ENCODE results near the gene MYADML2. TPM values are rescaled to one million over a fixed set of nuclear protein-coding genes. Genes with fewer than 3 reads are reported as not detected.
"Not testable (repeated sequence)": the region's sequence is repeated elsewhere in the genome, so short reads cannot be mapped to it uniquely, and the experiment has no call there.

Gene MYADML2
- total RNA-seq, 1 donor from 2014 or later = not detected

DNA sequence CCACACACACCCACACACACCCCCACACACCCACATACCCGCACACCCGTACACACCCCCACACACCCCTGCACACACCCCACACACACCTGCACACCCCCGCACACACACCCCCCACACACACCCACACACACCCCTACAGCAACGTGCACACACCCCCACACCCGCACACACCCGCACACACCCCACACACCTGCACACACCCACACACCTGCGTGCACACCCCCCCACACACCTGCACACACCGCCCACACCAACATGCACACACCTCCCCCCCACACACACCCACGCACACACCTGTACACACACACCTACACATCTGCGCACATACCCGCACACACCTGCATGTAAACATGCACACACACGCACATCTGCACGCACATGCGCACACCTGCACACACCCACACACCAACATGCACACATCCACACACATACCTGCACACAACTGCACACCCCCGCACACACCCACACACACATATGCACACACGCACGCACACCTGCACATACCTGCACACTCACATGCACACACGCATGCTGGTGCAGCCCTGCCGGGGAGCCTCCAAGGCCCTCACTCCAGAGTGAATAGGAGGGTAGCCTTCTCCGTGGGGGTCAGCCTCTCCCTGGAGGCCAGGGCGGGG, 37.9 kb upstream of the MYADML2 start:
- Mint-ChIP-seq H3K4me1 (ENCODE audit: low read depth) (peaks cover 7% of the 10 kb centered on the region), H3K27ac (no peak overlapping the region), H3K4me3 (ENCODE audit: low read depth) (no peak overlapping the region), H3K36me3 (ENCODE audit: low read depth) (peaks cover 28% of the 10 kb centered on the region), H3K27me3 (ENCODE audit: low read depth) (no peaks in the 10 kb centered on the region), H3K9me3 (no peaks in the 10 kb centered on the region)
- intact Hi-C loops (cut with micrococcal nuclease) = no loop called here
- no peak for DNase-seq (ENCODE audit: low spot score)

DNA sequence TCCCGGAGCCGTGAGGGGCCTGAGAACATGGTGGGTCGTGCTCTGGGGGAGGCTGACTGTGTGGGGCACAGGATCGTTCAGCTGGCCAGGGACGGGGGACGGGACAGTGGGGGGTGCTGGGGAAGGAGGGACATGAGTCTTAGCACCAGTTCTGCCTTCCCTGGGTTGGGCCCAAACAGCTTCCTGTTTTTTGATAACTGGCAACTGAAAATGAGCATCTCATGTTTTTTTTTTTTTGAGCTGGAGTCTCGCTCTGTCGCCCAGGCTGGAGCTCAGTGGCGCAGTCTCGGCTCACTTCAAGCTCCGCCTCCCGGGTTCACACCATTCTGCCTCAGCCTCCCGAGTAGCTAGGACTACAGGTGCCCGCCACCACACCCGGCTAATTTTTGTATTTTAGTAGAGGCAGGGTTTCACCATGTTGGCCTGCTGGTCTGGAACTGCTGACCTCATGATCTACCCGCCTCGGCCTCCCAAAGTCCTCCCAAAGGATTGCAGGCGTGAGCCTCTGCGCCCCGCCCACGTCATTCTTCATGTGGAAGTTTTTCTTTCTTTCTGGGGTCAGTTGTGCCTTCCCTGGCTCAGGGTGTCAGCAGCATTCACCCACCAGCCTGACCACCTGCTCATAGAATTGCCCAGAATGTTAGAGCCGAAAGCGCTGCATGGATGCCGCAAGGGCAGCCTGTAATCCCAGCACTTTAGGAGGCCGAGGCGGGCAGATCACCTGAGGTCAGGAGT, 36.8 kb upstream of the MYADML2 start:
- intact Hi-C loops (cut with micrococcal nuclease) = no loop called here
- no peak overlapping the region for H3K4me3 Mint-ChIP-seq (ENCODE audit: low read depth)
- DNase-seq (ENCODE audit: low spot score) = no peak
- H3K4me1 Mint-ChIP-seq (ENCODE audit: low read depth) = peaks cover 13% of the 10 kb centered on the region
- no peaks in the 10 kb centered on the region for H3K27me3 Mint-ChIP-seq (ENCODE audit: low read depth)
- H3K9me3 Mint-ChIP-seq = no peaks in the 10 kb centered on the region
- peaks cover 36% of the 10 kb centered on the region for H3K36me3 Mint-ChIP-seq (ENCODE audit: low read depth)
- H3K27ac Mint-ChIP-seq = no peak overlapping the region

DNA sequence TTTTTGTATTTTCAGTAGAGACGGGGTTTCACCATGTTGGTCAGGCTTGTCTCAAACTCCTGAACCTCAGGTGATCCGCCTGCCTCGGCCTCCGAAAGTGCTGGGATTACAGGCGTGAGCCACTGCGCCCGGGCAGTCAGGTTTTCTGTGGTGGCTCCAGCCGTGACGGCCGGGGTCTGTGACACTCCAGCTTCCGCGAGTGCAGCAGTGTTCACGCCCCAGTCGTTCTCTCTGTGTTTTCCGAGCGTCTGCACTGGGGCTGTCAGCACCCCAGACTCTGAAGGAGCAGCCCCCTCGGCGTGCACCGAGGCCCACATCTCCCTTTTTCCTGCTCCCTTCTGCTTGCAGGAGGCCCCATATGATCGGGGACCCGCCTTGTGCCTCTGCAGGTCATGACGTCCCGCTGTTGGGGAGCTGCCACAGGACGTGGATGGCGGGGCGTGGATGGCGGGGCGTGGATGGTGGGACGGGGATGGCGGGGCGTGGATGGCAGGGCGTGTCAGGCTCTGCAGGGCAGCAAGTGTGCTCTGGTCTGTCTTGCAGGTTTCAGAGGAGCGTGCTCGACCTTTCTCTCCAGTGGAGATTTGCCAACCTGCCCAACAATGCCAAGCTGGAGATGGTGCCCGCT, 36.1 kb upstream of the MYADML2 start:
- no peak overlapping the region for H3K27ac Mint-ChIP-seq
- no peak for DNase-seq (ENCODE audit: low spot score)
- intact Hi-C loops (cut with micrococcal nuclease) = no loop called here
- H3K36me3 Mint-ChIP-seq (ENCODE audit: low read depth) = peaks cover 36% of the 10 kb centered on the region
- no peaks in the 10 kb centered on the region for H3K9me3 Mint-ChIP-seq
- no peak overlapping the region for H3K4me3 Mint-ChIP-seq (ENCODE audit: low read depth)
- H3K27me3 Mint-ChIP-seq (ENCODE audit: low read depth) = no peaks in the 10 kb centered on the region
- H3K4me1 Mint-ChIP-seq (ENCODE audit: low read depth) = peaks cover 15% of the 10 kb centered on the region

DNA sequence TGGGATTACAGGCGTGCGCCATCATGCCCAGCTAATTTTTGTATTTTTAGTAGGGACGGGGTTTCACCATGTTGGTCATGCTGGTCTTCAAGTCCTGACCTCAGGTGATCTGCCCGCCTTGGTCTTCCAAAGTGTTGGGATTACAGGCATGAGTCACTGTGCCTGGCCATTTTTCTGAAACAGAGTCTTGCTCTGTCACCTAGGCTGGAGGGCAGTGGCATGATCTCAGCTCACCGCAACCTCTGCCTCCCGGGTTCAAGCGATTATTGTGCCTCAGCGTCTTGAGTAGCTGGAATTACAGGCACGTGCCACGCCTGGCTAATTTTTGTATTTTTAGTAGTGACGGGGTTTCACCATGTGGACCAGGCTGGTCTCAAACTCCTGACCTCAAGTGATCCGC, 34.5 kb upstream of the MYADML2 start:
- DNase-seq (ENCODE audit: low spot score); H3K27ac Mint-ChIP-seq; H3K4me3 Mint-ChIP-seq (ENCODE audit: low read depth); H3K27me3 Mint-ChIP-seq (ENCODE audit: low read depth); H3K9me3 Mint-ChIP-seq; intact Hi-C loops (cut with micrococcal nuclease): not testable (repeated sequence)
- peaks cover 19% of the 10 kb centered on the region for H3K4me1 Mint-ChIP-seq (ENCODE audit: low read depth)
- peaks cover 36% of the 10 kb centered on the region for H3K36me3 Mint-ChIP-seq (ENCODE audit: low read depth)

DNA sequence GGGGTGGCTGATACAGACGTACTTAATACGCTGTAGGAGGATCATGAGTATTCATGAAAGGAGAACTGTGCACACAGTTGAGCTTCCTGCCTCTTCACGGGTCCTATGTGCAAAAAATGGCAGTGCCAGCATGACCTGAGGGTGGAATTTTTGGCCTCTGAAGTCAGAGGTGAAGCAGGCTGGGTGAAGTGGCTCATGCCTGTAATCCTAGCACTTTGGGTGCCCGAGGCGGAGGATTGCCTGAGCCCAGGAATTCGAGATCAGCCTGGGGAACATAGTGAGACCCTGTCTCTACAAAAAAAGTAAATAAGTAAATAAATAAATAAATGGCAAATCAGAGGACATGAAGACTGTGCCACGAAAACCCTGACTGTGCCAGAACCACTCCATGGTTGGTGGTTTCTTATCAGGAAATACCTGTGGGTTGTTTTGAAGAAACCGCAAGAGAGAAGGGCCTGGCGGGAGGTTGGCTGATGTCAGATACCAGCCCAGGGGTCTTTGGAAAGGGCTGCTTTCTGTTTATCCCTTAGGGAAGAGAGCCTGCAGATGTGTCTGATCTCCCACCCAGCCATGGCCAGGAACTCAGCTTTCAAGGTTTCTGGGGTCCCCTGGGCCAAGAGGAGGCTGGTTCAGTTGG, 33.8 kb upstream of the MYADML2 start:
- H3K9me3 Mint-ChIP-seq = no peaks in the 10 kb centered on the region

DNA sequence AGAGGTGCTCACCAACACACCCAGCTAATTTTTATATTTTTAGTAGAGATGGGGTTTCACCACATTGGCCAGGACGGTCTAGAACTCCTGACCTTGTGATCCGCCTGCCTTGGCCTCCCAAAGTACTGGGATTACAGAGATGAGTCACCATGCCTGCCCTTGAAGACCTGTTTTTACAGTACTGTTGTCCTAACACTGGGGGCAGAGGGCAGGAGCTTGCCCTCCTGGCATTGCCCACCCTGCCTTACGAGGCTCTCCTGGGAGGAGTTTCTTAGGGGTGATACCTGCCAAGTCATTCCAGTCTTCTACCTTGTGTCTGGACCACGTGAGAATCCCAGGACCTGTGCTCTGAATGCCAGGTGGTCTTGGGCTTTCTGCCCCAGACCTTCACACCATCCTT, 33.1 kb upstream of the MYADML2 start:
- H3K4me1 Mint-ChIP-seq (ENCODE audit: low read depth) = peaks cover 22% of the 10 kb centered on the region
- H3K27me3 Mint-ChIP-seq (ENCODE audit: low read depth) = peaks cover under 1% of the 10 kb centered on the region
- H3K36me3 Mint-ChIP-seq (ENCODE audit: low read depth) = peaks cover 27% of the 10 kb centered on the region
- no peak for DNase-seq (ENCODE audit: low spot score)
- peak overlapping the region; percentile 17 for H3K4me3 Mint-ChIP-seq (ENCODE audit: low read depth)
- peaks cover under 1% of the 10 kb centered on the region for H3K9me3 Mint-ChIP-seq
- no peak overlapping the region for H3K27ac Mint-ChIP-seq
- intact Hi-C loops (cut with micrococcal nuclease) = no loop called here

More for the DNA sequence above, 33.8 kb upstream of the MYADML2 start:
- H3K4me1 Mint-ChIP-seq (ENCODE audit: low read depth) = peaks cover 22% of the 10 kb centered on the region
- H3K4me3 Mint-ChIP-seq (ENCODE audit: low read depth) = no peak overlapping the region
- no peak for DNase-seq (ENCODE audit: low spot score)
- no peaks in the 10 kb centered on the region for H3K27me3 Mint-ChIP-seq (ENCODE audit: low read depth)
- H3K36me3 Mint-ChIP-seq (ENCODE audit: low read depth) = peaks cover 33% of the 10 kb centered on the region
- intact Hi-C loops (cut with micrococcal nuclease) = no loop called here
- H3K27ac Mint-ChIP-seq = no peak overlapping the region

DNA sequence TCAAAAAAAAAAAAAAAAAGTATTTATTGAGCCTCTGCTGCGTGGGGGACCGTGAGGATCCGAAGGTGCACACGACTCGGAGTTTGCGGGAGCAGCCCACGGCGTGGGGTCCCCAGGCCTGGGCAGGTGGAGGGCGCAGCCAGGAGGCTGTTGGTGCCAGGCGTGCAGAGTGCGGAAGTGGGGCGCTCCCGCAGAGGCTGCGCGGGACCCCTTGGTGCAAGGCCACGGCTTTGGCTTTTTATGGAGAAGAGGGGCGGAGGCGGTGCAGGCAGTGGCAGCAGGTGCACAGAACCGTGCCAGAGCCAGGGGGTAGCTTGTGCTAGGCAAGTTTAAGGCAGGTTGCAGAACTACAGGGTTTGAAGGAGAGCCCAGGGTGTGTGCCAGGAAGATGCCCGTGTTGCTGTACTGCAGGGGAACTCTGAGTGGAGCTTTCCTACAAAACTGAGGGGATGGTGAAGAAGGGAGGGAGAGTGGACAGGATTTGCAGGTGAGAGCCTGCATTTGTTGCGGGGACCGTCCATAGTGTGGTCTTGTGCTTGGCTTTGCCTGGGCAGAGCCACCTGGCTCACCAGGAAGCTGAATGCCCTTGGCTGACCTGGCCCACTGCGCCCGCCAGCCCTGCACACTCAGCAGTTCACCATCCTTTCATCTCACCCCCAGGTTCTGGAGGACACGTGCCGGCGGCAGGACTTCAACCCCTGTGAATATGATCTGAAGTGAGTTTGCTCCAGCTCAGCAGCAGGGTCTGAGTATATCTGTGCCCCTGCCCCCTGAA, 31.7 kb upstream of the MYADML2 start:
- no peak for DNase-seq (ENCODE audit: low spot score)
- Mint-ChIP-seq H3K9me3 (peaks cover 3% of the 10 kb centered on the region), H3K4me3 (ENCODE audit: low read depth) (peak overlapping the region; percentile 74), H3K27ac (peak overlapping the region; percentile 52), H3K27me3 (ENCODE audit: low read depth) (peaks cover 6% of the 10 kb centered on the region), H3K36me3 (ENCODE audit: low read depth) (peaks cover 17% of the 10 kb centered on the region), H3K4me1 (ENCODE audit: low read depth) (peaks cover 22% of the 10 kb centered on the region)
- intact Hi-C loops (cut with micrococcal nuclease) = no loop called here

DNA sequence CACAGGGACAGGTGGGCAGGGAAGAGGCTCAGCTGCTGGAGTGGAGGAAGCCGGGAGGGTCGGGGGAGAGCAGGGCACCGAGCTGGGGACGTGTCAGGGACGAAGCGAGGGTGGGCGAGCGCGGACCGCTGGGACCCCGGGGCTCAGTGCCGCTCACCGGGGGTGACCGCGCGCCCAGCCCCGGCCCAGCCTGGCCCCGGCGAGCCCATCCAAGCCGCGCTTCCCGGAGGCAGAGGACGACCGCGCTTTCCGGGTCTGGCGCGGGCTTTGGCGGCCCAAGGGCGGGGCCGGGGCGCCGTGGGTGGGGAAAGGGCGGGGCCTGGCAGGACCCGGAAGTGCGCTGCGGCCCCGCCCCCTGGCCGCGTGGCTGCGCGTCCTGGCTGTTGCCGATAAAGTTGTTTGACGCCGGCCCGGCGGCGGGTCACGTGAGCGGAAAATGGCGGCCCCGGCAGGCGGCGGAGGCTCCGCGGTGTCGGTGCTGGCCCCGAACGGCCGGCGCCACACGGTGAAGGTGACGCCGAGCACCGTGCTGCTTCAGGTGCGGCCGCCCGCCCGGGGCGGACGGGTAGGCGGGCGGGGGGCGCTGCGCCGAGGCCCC, 30.3 kb upstream of the MYADML2 start, which contains the start of gene ASPSCR1:
Gene ASPSCR1 (plus strand): TSS at position 419 of the 598 bp plus-strand sequence. CDS start 18 bp downstream, at position 437.
- Mint-ChIP-seq H3K27me3 (ENCODE audit: low read depth) (peaks cover 6% of the 10 kb centered on the region), H3K4me1 (ENCODE audit: low read depth) (peaks cover 22% of the 10 kb centered on the region), H3K27ac (peak within 1 kb of the TSS; percentile 86), H3K9me3 (peaks cover 7% of the 10 kb centered on the region), H3K36me3 (ENCODE audit: low read depth) (peaks cover 13% of the 10 kb centered on the region), H3K4me3 (ENCODE audit: low read depth) (peak within 1 kb of the TSS; percentile 94)
- intact Hi-C loops (cut with micrococcal nuclease) = loop anchor here (1.0 kb wide), 1 partner anchor 9 kb away; no protein-coding TSS in a partner anchor
- peak; percentile 87 for DNase-seq (ENCODE audit: low spot score)

DNA sequence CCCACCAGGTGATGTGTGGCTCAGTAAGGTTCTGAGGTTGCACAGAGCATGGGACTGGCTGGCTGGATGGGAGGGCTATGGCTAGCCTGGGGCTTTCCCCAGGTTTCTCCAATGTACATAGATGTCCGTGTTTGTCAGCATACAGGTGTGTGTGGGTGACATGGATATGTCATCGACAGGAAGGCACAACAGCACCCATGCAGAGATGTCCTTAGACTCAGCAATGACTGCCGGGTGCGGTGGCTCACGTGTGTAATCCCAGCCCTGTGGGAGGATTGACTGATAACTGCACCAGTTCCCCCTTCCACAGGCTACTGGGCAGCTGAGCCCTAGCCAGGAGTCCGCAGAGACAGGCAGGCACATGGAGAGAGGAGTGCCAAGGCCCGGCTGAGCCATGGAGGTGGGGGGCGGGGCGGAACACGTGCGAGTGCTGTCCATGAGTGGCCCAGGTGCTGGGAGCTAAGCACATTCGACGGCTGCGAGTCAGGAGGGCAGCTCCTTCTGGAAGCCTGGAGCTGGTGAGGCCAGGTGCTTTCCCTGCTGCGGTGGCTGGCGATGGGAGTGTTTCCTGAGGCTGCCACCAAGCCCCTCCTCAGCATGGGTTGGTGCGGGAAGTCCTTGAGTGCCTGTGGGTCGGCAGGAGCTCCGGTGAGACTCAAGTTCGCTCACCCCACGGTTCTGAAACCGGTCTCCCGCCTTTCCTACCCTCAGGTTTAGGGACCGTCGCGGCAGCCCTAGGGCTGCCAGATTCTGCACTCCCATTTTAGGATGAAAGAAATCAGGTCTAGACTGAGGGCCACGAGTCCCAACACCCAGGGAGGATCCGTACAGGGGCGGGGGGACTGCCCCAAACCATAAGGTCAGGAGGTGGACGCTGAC, 29.5 kb upstream of the MYADML2 start:
- intact Hi-C loops (cut with micrococcal nuclease) = loop anchor here (1.0 kb wide), 1 partner anchor 8 kb away; no protein-coding TSS in a partner anchor
- peaks cover 7% of the 10 kb centered on the region for H3K9me3 Mint-ChIP-seq
- peak overlapping the region; percentile 86 for H3K27ac Mint-ChIP-seq
- peak overlapping the region; percentile 94 for H3K4me3 Mint-ChIP-seq (ENCODE audit: low read depth)
- peaks cover 6% of the 10 kb centered on the region for H3K27me3 Mint-ChIP-seq (ENCODE audit: low read depth)
- DNase-seq (ENCODE audit: low spot score) = no peak
- peaks cover 22% of the 10 kb centered on the region for H3K4me1 Mint-ChIP-seq (ENCODE audit: low read depth)
- H3K36me3 Mint-ChIP-seq (ENCODE audit: low read depth) = peaks cover 13% of the 10 kb centered on the region

DNA sequence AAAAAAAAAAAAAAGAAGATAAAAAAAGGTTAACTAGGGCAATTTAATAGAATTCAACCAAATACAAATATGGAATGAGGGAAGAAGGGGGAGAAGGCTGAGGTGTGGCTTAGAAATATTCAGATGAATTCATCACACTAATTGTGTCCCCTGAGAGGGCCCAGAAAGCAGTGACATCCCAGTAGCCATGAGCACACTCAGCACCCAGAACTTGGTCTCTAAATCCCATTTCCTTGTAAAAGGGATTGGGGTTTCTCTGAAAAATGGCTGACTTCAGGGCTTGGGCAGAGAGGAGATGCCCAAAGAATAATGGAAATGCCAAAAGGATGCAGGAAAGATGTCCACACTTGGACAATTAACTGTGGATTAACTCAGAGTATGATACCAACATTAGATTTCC, 26.4 kb upstream of the MYADML2 start:
- Mint-ChIP-seq H3K27ac (no peak overlapping the region), H3K4me1 (ENCODE audit: low read depth) (peaks cover 7% of the 10 kb centered on the region), H3K4me3 (ENCODE audit: low read depth) (no peak overlapping the region), H3K9me3 (peaks cover 7% of the 10 kb centered on the region), H3K36me3 (ENCODE audit: low read depth) (no peaks in the 10 kb centered on the region), H3K27me3 (ENCODE audit: low read depth) (peaks cover 6% of the 10 kb centered on the region)
- DNase-seq (ENCODE audit: low spot score) = no peak
- intact Hi-C loops (cut with micrococcal nuclease) = no loop called here

All from activated T-helper 2 cell treated with anti-CD3 and anti-CD28 coated beads, Interferon-gamma antibody, Interleukin-2, Interleukin-4, amounts not matched to agents 10 μg/mL and 5 μg/mL and 100 μg/mL, durations not matched to agents 14 hours and 24 hours and 36 hours (primary cell).